ENCODE measurements around the gene C8G.
A peak's percentile ranks its signal among the peaks of the same experiment; 100 is the strongest.

The C8G gene

GRCh38 chr9:136962163-136962562 is 17.1 kb downstream of the C8G start:
- Histone ChIP-seq H3K4me3 (no peak overlapping the region), H3K27ac (peak overlapping the region in 5 of 21 experiments; percentile 12 to 69 (median 51))

GRCh38 chr9:136962701-136963248 is 17.7 kb downstream of the C8G start:
- H3K27ac ChIP-seq, result peak overlapping the region in 1 of 21 experiments; percentile 69
- H3K4me3 ChIP-seq, result no peak overlapping the region

GRCh38 chr9:136963341-136963740 is 18.3 kb downstream of the C8G start:
- peak overlapping the region in 3 of 21 experiments; percentile 0 to 37 (median 8) for H3K27ac ChIP-seq
- H3K4me3 ChIP-seq, result no peak overlapping the region

GRCh38 chr9:136963751-136964150 is 18.7 kb downstream of the C8G start:
- H3K4me3 ChIP-seq, result no peak overlapping the region
- H3K27ac ChIP-seq, result peak overlapping the region in 5 of 21 experiments; percentile 0 to 51 (median 11)

- peak overlapping the region in 4 of 21 experiments; percentile 0 to 51 (median 10) for H3K27ac ChIP-seq
- H3K4me3 ChIP-seq, result no peak overlapping the region
Measured at GRCh38 chr9:136964171-136964689, 19.2 kb downstream of the C8G start.

GRCh38 chr9:136964833-136965422 is 19.9 kb downstream of the C8G start:
- no peak overlapping the region for H3K27ac ChIP-seq
- no peak overlapping the region for H3K4me3 ChIP-seq

GRCh38 chr9:136965771-136966484 is 20.9 kb downstream of the C8G start:
- H3K4me3 ChIP-seq, result no peak overlapping the region
- H3K27ac ChIP-seq, result peak overlapping the region in 2 of 21 experiments; percentile 3 to 30

GRCh38 chr9:136968333-136969127 is 23.5 kb downstream of the C8G start:
- Histone ChIP-seq H3K27ac (no peak overlapping the region), H3K4me3 (no peak overlapping the region)

- no peak overlapping the region for H3K4me3 ChIP-seq
Measured at GRCh38 chr9:136969150-136969549, 24.1 kb downstream of the C8G start.

GRCh38 chr9:136969774-136970173 is 24.7 kb downstream of the C8G start:
- Histone ChIP-seq H3K27ac (no peak overlapping the region), H3K4me3 (no peak overlapping the region)

More at GRCh38 chr9:136969150-136969549, 24.1 kb downstream of the C8G start:
- no peak overlapping the region for H3K27ac ChIP-seq

GRCh38 chr9:136970361-136970760 is 25.3 kb downstream of the C8G start:
- Histone ChIP-seq H3K4me3 (no peak overlapping the region), H3K27ac (no peak overlapping the region)

GRCh38 chr9:136971746-136972145 is 26.7 kb downstream of the C8G start:
- no peak overlapping the region for H3K27ac ChIP-seq

GRCh38 chr9:136972335-136972734 is 27.3 kb downstream of the C8G start:
- H3K4me3 ChIP-seq, result no peak overlapping the region
- no peak overlapping the region for H3K27ac ChIP-seq

More at GRCh38 chr9:136971746-136972145, 26.7 kb downstream of the C8G start:
- no peak overlapping the region for H3K4me3 ChIP-seq

GRCh38 chr9:136972743-136973142 is 27.7 kb downstream of the C8G start:
- Histone ChIP-seq H3K4me3 (no peak overlapping the region), H3K27ac (no peak overlapping the region)

GRCh38 chr9:136973618-136974617 is 28.9 kb downstream of the C8G start:
- Histone ChIP-seq H3K27ac (peak overlapping the region in 4 of 21 experiments; percentile 15 to 37 (median 20)), H3K4me3 (no peak overlapping the region)

GRCh38 chr9:136974817-136975535 is 29.9 kb downstream of the C8G start:
- Histone ChIP-seq H3K27ac (peak overlapping the region in 8 of 21 experiments; percentile 3 to 72 (median 36)), H3K4me3 (no peak overlapping the region)

- H3K27ac ChIP-seq, result peak overlapping the region in 6 of 21 experiments; percentile 6 to 72 (median 30)
- H3K4me3 ChIP-seq, result no peak overlapping the region
Measured at GRCh38 chr9:136975644-136976043, 30.6 kb downstream of the C8G start.

GRCh38 chr9:136977223-136977622 is 32.2 kb downstream of the C8G start, which contains the start of gene PTGDS:
Gene PTGDS (plus strand): TSS chr9:136977504. CDS start chr9:136977579, 75 bp downstream.
- Histone ChIP-seq H3K4me3 (peak within 1 kb of the TSS; percentile 27 to 47 (median 33)), H3K27ac (peak within 1 kb of the TSS in 16 of 21 experiments; percentile 9 to 72 (median 37))
